Skeletal muscle satellite cell (primary cell): ENCODE measurements around the gene RAI14.

ENCODE experiments used
- H3K27me3 ChIP-seq: 2 replicates; pipeline ENCODE4 v1.7.0; 2013; ENCODE audit warnings: low read length; ENCODE audit not compliant: control insufficient read depth, insufficient read depth
- H3K36me3 ChIP-seq: 2 replicates; pipeline ENCODE4 v1.7.0; 2013; ENCODE audit warnings: mild to moderate bottlenecking, control low read depth, low read length; ENCODE audit not compliant: insufficient read depth
- H3K4me1 ChIP-seq: 2 replicates; pipeline ENCODE4 v1.7.0; 2013; ENCODE audit warnings: low read length; ENCODE audit not compliant: control insufficient read depth, insufficient read depth
- H3K4me2 ChIP-seq: 2 replicates; pipeline ENCODE4 v1.7.0; 2013; ENCODE audit warnings: mild to moderate bottlenecking, low read length
- H3K4me3 ChIP-seq: 2 replicates; pipeline ENCODE4 v1.7.0; 2013; ENCODE audit warnings: low read length
- H3K9ac ChIP-seq: 2 replicates; pipeline ENCODE4 v1.7.0; 2013; ENCODE audit warnings: mild to moderate bottlenecking, low read depth, low read length, moderate library complexity
- H3K9me3 ChIP-seq: replicated peaks from 2 replicates; pipeline ENCODE4 v1.7.0; 2013; ENCODE audit warnings: mild to moderate bottlenecking, control low read depth, low read length

Gene RAI14

GRCh38 chr5:34622098-34622400 is 34.1 kb upstream of the RAI14 start:
- H3K9ac ChIP-seq = no peak overlapping the region
- peaks cover 7% of the 10 kb centered on the region for H3K4me1 ChIP-seq
- no peaks in the 10 kb centered on the region for H3K27me3 ChIP-seq
- no peaks in the 10 kb centered on the region for H3K9me3 ChIP-seq
- no peak overlapping the region for H3K4me2 ChIP-seq
- H3K36me3 ChIP-seq = no peaks in the 10 kb centered on the region
- no peak overlapping the region for H3K4me3 ChIP-seq

DNA sequence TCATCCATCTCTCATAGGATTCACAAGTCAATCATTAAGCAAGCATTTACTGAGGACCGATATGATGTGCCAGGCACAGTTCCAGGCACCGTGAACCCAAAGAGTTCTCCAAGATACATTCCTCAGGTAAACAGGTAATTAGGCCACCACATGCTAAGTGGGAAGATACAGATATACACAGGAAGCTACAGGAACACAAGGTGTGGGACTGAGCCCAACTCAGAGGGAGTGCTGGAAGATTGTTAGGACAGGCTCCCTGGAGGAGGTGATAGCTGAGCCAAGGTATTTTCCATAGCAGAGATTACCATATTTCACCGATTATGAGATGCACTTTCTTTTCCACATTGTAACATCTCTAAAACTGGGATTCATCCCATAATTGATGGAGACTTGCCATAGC is 31.4 kb upstream of the RAI14 start:
- Histone ChIP-seq H3K36me3 (no peaks in the 10 kb centered on the region), H3K9ac (no peak overlapping the region), H3K27me3 (no peaks in the 10 kb centered on the region), H3K4me1 (peaks cover 19% of the 10 kb centered on the region), H3K4me2 (no peak overlapping the region), H3K4me3 (no peak overlapping the region), H3K9me3 (no peaks in the 10 kb centered on the region)

GRCh38 chr5:34625246-34625645 is 30.9 kb upstream of the RAI14 start:
- H3K9ac ChIP-seq = no peak overlapping the region
- no peaks in the 10 kb centered on the region for H3K9me3 ChIP-seq
- H3K27me3 ChIP-seq = no peaks in the 10 kb centered on the region
- H3K4me2 ChIP-seq = no peak overlapping the region
- peaks cover 19% of the 10 kb centered on the region for H3K4me1 ChIP-seq
- no peaks in the 10 kb centered on the region for H3K36me3 ChIP-seq
- H3K4me3 ChIP-seq = no peak overlapping the region

DNA sequence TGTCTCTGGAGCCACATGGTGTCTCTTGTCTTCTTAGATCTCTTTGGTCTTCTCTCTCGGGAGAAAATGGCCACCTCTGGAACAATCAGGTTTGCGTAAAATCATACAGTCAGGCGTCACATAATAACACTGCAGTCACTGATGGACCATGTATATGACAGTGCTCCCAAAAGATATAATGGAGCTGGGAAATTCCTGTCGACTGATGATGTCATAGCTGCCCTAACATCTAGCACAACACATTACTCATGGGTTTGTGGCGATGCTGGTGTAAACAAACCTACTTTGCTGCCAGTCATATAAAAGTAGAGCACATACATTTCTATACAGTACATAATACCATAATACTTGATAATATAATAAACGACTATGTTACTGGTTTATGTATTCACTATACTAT is 30.1 kb upstream of the RAI14 start:
- Histone ChIP-seq H3K4me2 (no peak overlapping the region), H3K9me3 (no peaks in the 10 kb centered on the region), H3K36me3 (no peaks in the 10 kb centered on the region), H3K9ac (no peak overlapping the region), H3K4me3 (no peak overlapping the region), H3K4me1 (peaks cover 19% of the 10 kb centered on the region), H3K27me3 (no peaks in the 10 kb centered on the region)

- no peak overlapping the region for H3K4me2 ChIP-seq
- peaks cover 15% of the 10 kb centered on the region for H3K4me1 ChIP-seq
- no peak overlapping the region for H3K4me3 ChIP-seq
- H3K36me3 ChIP-seq = no peaks in the 10 kb centered on the region
- H3K27me3 ChIP-seq = no peaks in the 10 kb centered on the region
- no peak overlapping the region for H3K9ac ChIP-seq
- H3K9me3 ChIP-seq = no peaks in the 10 kb centered on the region
Measured at GRCh38 chr5:34626751-34627150, 29.4 kb upstream of the RAI14 start.

DNA sequence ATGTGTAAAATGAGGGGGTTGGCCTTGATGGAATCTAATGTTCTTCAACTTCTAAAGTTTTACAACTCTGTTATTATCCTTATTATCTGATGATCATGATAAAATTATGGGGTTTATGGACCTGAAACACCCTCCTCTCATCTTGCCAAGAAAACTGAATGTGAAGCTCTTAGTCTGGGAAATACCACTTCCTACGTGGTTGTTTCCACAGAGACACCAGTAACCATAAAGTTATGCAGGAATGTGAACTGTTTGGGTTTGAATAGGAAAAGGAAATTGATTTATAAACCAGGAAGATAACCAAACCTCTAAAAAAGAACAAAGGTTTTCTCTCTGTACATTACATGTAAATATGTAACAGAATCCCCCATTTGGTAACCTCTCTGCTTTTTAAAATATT is 28.3 kb upstream of the RAI14 start:
- Histone ChIP-seq H3K9ac (peak overlapping the region; percentile 17), H3K4me1 (peaks cover 12% of the 10 kb centered on the region), H3K4me2 (peak overlapping the region; percentile 25), H3K27me3 (no peaks in the 10 kb centered on the region), H3K9me3 (no peaks in the 10 kb centered on the region), H3K4me3 (no peak overlapping the region), H3K36me3 (no peaks in the 10 kb centered on the region)

DNA sequence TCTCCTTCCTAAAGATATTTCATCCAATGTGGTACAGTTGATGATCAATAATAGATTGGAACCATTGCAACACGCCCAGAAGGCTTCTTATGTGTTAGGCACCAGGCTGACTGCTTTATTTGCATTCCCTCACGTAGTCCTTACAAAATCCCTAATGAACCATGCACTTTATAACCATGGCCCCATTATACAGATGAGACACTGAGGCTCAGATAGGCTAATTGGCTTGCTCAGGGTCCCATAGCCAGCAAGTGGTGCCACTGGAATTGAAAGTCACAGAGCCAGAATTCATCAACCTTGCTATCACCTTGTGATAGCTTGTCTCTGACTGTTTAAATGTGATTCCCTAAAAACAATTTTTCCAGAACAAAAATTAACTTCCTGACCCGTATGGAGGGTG is 27.8 kb upstream of the RAI14 start:
- H3K9me3 ChIP-seq = no peaks in the 10 kb centered on the region
- no peaks in the 10 kb centered on the region for H3K27me3 ChIP-seq
- no peaks in the 10 kb centered on the region for H3K36me3 ChIP-seq
- H3K4me3 ChIP-seq = no peak overlapping the region
- H3K9ac ChIP-seq = peak overlapping the region; percentile 17
- peaks cover 12% of the 10 kb centered on the region for H3K4me1 ChIP-seq
- H3K4me2 ChIP-seq = no peak overlapping the region

DNA sequence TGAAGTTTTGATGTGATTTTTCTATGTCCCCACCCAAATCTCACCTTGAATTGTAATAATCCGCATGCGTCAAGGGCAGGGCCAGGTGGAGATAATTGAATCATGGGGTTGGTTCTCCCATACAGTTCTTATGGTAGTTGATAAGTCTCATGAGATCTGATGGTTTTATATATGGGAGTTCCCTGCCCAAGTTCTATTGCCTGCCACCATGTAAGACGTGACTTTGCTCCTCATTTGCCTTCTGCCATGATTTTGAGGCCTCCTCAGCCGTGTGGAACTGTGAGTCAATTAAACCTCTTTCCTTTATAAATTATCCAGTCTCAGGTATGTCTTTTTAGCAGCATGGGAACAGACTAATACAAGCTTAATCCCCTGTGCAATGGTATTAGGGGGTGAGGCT is 25.5 kb upstream of the RAI14 start:
- Histone ChIP-seq H3K36me3 (no peaks in the 10 kb centered on the region), H3K4me2 (no peak overlapping the region), H3K9ac (no peak overlapping the region), H3K4me3 (no peak overlapping the region), H3K9me3 (no peaks in the 10 kb centered on the region), H3K27me3 (no peaks in the 10 kb centered on the region), H3K4me1 (peaks cover 12% of the 10 kb centered on the region)

DNA sequence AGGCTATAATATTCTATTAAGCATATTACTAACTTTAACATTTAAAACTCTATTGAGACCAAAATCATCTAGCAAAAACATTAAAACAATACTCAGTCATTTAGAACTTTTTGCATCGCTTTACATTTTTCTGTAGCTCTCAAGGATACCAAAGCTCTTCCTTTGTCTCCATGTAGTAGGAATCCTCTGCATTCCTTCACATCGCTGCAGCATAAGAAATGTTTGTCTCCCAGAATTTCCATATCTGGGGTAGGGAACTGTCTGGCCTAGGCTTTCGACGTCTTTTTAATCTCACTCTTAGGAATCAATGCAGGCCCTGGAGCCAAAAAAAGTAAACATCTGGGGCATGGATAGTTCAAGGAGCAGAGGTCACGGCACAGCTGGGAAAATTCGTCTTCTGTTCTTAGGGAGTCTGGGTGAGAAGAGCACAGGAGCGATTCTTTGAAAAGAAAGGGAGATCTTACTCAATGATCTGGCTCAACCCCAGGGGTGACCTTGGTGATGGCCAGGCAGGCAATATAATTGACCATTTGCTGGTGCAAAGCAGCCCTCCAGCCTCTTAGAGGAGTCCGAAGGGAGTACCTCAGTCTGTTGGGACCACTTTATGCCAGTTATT is 23.2 kb upstream of the RAI14 start:
- Histone ChIP-seq H3K4me1 (peaks cover 4% of the 10 kb centered on the region), H3K27me3 (no peaks in the 10 kb centered on the region), H3K9me3 (no peaks in the 10 kb centered on the region), H3K4me3 (no peak overlapping the region), H3K36me3 (no peaks in the 10 kb centered on the region), H3K9ac (no peak overlapping the region), H3K4me2 (no peak overlapping the region)

DNA sequence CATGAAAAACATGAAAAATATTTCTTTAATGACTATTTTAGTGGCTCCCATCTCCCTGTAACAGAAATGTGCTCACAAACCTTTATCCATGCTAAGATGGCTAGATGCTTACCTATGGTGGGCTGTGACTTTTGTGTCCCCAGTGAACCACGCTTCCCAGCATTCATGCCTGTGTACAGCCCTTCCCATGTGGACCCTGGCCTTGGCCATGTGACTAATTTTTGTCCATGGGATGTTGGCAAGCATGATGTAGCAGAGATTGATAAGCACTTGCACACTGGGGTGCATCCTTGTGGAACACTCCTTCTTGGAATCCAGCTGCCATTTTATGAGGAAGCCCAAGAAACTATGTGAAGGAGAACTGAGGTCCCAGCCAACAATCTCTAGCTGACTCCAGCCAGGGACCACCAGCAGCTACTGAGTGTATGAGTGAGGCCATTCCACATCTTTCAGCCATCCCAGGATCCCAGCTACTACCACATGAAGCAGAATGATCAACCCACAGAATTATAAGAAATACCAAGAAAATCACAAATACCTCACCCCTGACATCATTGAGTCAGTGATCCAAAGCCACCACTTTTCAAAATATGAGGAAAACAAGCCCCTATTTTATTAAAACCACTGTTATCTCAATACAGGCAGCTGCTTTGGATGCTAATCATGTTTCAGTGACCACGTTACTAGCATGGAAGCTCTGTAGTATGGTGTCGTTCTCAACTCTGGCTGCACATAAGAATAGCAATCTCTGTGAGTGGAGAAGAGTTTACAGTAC is 16.1 kb upstream of the RAI14 start:
- Histone ChIP-seq H3K4me2 (no peak overlapping the region), H3K36me3 (no peaks in the 10 kb centered on the region), H3K9ac (no peak overlapping the region), H3K27me3 (no peaks in the 10 kb centered on the region), H3K4me3 (no peak overlapping the region), H3K9me3 (no peaks in the 10 kb centered on the region), H3K4me1 (no peaks in the 10 kb centered on the region)

DNA sequence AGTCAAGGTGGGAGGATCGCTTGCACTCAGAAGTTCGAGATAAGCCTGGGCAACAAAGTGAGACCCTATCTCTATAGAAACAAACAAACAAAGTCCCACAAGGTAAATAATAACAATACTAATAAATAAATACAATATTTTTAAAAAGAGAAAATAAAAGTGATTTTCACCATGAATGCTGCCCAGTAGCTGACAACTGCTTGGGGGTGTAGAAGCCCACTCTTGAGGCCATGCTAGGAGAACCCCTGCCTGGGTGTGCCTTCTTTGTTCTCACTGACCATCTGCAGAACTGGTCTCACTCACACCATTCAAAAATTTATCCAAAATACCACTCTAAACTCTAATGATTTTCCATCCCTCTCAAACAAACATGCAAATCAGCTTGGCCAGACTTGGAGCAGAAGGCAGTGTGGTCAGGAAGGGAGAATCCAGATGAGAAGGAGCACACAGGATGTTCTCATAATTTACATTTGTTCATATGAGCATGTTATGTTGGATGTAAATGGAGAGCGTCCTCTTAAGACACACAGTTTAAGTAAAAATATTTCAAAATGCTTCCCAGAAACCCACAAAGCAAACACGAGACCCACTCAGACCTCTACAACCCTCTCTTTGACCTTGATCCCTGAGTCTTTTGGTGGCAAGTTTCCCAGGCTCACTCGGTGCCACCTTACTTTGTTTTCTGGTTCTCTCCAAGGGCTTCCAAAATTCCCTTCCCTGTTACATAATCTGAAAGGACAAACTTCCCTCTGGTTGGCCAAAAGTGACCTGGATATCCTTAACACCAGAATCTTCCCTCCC is 7.9 kb upstream of the RAI14 start:
- no peaks in the 10 kb centered on the region for H3K36me3 ChIP-seq
- H3K27me3 ChIP-seq = no peaks in the 10 kb centered on the region
- no peak overlapping the region for H3K9ac ChIP-seq
- no peaks in the 10 kb centered on the region for H3K9me3 ChIP-seq
- no peak overlapping the region for H3K4me3 ChIP-seq
- H3K4me2 ChIP-seq = no peak overlapping the region
- peaks cover 7% of the 10 kb centered on the region for H3K4me1 ChIP-seq

- Histone ChIP-seq H3K9ac (no peak overlapping the region), H3K27me3 (no peaks in the 10 kb centered on the region), H3K36me3 (no peaks in the 10 kb centered on the region), H3K9me3 (no peaks in the 10 kb centered on the region), H3K4me2 (no peak overlapping the region), H3K4me3 (no peak overlapping the region), H3K4me1 (peaks cover 8% of the 10 kb centered on the region)
Measured at GRCh38 chr5:34648840-34649158, 7.3 kb upstream of the RAI14 start.
